ENCODE data around the gene NR2C1.
"Not testable (repeated sequence)": the region's sequence is repeated elsewhere in the genome, so short reads cannot be mapped to it uniquely, and the experiment has no call there.

DNA sequence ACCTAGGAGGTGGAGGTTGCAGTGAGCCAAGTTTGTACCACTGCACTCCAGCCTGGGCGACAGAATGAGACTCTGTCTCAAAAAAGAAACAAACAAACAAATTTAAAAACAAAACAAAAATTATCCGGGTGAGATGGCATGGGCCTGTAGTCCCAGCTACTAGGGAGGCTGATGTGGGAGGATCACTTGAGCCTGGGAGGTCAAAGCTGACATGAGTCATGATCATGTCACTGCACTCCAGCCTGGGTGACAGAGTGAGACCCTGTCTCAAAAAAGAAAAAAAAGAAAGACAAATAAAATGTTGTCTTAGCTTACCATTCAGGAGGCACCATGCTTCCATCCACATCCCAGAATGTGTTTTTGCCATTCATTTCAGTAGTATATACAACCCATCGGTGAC is 79.6 kb downstream of the NR2C1 start:
- TF ChIP-seq POLR2AphosphoS5 (IDR thresholded peaks at IDR 0.05); EP300 (IDR thresholded peaks at IDR 0.05); POLR2A (IDR thresholded peaks at IDR 0.05; ENCODE audit: low read depth): not testable (repeated sequence)

Data from esophagus muscularis mucosa (tissue), 3 donors.